Cardiac muscle cell (in vitro differentiated cells and primary cell): ENCODE data around the gene PDE8A. TPM values are rescaled to one million over a fixed set of nuclear protein-coding genes. Genes with fewer than 3 reads are reported as not detected.
"Not testable (repeated sequence)": the region's sequence is repeated elsewhere in the genome, so short reads cannot be mapped to it uniquely, and the experiment has no call there.

ENCODE experiments used
- DNase-seq, 2 donors: peaks; one replicate each; pipeline versions ENCODE4 v3.0.0 to v3.0.0-alpha.2; 2010 to 2017; ENCODE audit warnings: low read depth in 1 of 2, low spot score in 1 of 2
- H3K27ac ChIP-seq: fragments of 200-600 bp; sonication (generic); 2 replicates; pipeline ENCODE4 v1.5.1; 2016
- H3K27me3 ChIP-seq: fragments of 200-600 bp; sonication (generic); 2 replicates; pipeline ENCODE4 v1.6.0; 2016; ENCODE audit warnings: control low read depth
- H3K36me3 ChIP-seq: fragments of 200-600 bp; sonication (generic); 2 replicates; pipeline ENCODE4 v1.5.1; 2016; ENCODE audit warnings: control low read depth
- H3K4me1 ChIP-seq: fragments of 200-600 bp; sonication (generic); 2 replicates; pipeline ENCODE4 v1.8.1; 2017; ENCODE audit warnings: low read depth, mild to moderate bottlenecking, mixed run types
- H3K4me3 ChIP-seq: fragments of 200-600 bp; sonication (generic); 2 replicates; pipeline ENCODE4 v1.5.1; 2016; ENCODE audit warnings: mild to moderate bottlenecking
- H3K9me3 ChIP-seq: fragments of 200-600 bp; sonication (generic); 2 replicates; pipeline ENCODE4 v1.5.1; 2017; ENCODE audit warnings: low read depth, mild to moderate bottlenecking, control low read depth
- CTCF ChIP-seq: IDR thresholded peaks from 2 replicates; pipeline ENCODE4 v1.5.1; 2012; ENCODE audit warnings: low read depth, mild to moderate bottlenecking, low read length
- polyA plus RNA-seq: library from polyadenylated mRNA; unstranded; fragments of >200 nt; fragmentation: Nextera tagmentation; extraction: Ambion mirVana; gene quantifications from 2 replicates; pipeline ENCODE4 v1.2.1, GENCODE V29; 2016
- total RNA-seq: library from RNA; depleted of rRNA; stranded (reverse); fragments of >200 nt; gene quantifications from 2 replicates; pipeline ENCODE4 v1.2.3, GENCODE V29; 2016

Gene PDE8A
- total and polyA plus RNA-seq, 2 experiments from 2014 or later: 10.2 to 26.8 TPM

GRCh38 chr15:85174521-85174920 is 192.9 kb downstream of the PDE8A start:
- Histone ChIP-seq H3K9me3 (no peaks in the 10 kb centered on the region), H3K27me3 (no peaks in the 10 kb centered on the region), H3K36me3 (no peaks in the 10 kb centered on the region), H3K27ac (no peak overlapping the region), H3K4me3 (no peak overlapping the region), H3K4me1 (peaks cover 9% of the 10 kb centered on the region)
- DNase-seq: no peak
- TF ChIP-seq CTCF: no peak

- not testable (repeated sequence) for H3K4me3 ChIP-seq, H3K27ac ChIP-seq, H3K9me3 ChIP-seq, H3K36me3 ChIP-seq, H3K27me3 ChIP-seq
- H3K4me1 ChIP-seq: peaks cover 19% of the 10 kb centered on the region
- peak in 1 of 2 donors; percentile 81 for DNase-seq
Measured at GRCh38 chr15:85177042-85177515, 195.4 kb downstream of the PDE8A start.

- H3K36me3 ChIP-seq: no peaks in the 10 kb centered on the region
- no peak overlapping the region for H3K27ac ChIP-seq
- no peaks in the 10 kb centered on the region for H3K27me3 ChIP-seq
- TF ChIP-seq CTCF: no peak
- peaks cover 19% of the 10 kb centered on the region for H3K4me1 ChIP-seq
- no peaks in the 10 kb centered on the region for H3K9me3 ChIP-seq
- no peak overlapping the region for H3K4me3 ChIP-seq
- no peak for DNase-seq
Measured at GRCh38 chr15:85178308-85178707, 196.7 kb downstream of the PDE8A start.

GRCh38 chr15:85179700-85180099 is 198.0 kb downstream of the PDE8A start:
- no peak for DNase-seq
- H3K36me3 ChIP-seq: no peaks in the 10 kb centered on the region
- no peaks in the 10 kb centered on the region for H3K9me3 ChIP-seq
- H3K27me3 ChIP-seq: no peaks in the 10 kb centered on the region
- no peak for TF ChIP-seq CTCF
- peaks cover 19% of the 10 kb centered on the region for H3K4me1 ChIP-seq
- H3K4me3 ChIP-seq: no peak overlapping the region
- no peak overlapping the region for H3K27ac ChIP-seq

GRCh38 chr15:85185350-85185749 is 203.7 kb downstream of the PDE8A start:
- not testable (repeated sequence) for DNase-seq, H3K36me3 ChIP-seq, H3K4me3 ChIP-seq, H3K4me1 ChIP-seq, H3K9me3 ChIP-seq, H3K27ac ChIP-seq, H3K27me3 ChIP-seq

- not testable (repeated sequence) for DNase-seq, H3K4me1 ChIP-seq, H3K27ac ChIP-seq, H3K27me3 ChIP-seq, H3K4me3 ChIP-seq, H3K9me3 ChIP-seq, H3K36me3 ChIP-seq
Measured at GRCh38 chr15:85188171-85188577, 206.5 kb downstream of the PDE8A start.

Other genes starting within 250 kb of the PDE8A start
- gene ZNF592, start 233.3 kb upstream of the PDE8A start, total RNA-seq: 16.0 and 19.2 TPM in 2 replicates
- 8.1 and 22.9 TPM in 2 replicates for gene ZNF592, start 233.3 kb upstream of the PDE8A start, polyA plus RNA-seq
- gene ALPK3, start 164.5 kb upstream of the PDE8A start, total RNA-seq: 44.6 and 52.1 TPM in 2 replicates
- 16.6 and 19.2 TPM in 2 replicates for gene ALPK3, start 164.5 kb upstream of the PDE8A start, polyA plus RNA-seq
- gene SLC28A1, start 97.2 kb upstream of the PDE8A start, total RNA-seq: 0.24 and 0.81 TPM in 2 replicates
- gene SLC28A1, start 97.2 kb upstream of the PDE8A start, polyA plus RNA-seq: 0.41 and 0.45 TPM in 2 replicates